ENCODE measurements around the gene IFT88. TPM values are rescaled to one million over a fixed set of nuclear protein-coding genes. Genes with fewer than 3 reads are reported as not detected.

IFT88 gene
- polyA plus RNA-seq, 1 of the 3 experiments (the other 2 are of a cell fraction): 6.2 TPM

DNA sequence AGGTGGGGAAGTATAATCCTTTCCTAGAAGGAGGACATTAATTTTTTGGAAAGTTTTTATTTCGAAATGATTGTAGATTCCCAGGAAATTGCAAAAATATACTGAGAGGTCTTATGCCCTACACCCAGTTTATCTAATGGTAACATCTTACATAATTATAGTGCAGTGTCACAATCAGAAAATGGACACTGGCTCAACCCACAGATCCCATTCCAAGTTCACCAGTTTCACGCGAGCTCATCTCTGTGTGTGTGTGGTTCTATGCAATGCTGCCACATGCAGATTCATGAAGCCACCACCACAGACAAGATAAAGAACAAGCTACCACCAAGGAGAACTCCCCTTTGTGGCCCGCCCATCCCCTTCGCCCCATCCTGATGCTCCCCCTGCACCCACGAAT is 160.9 kb downstream of the IFT88 start:
- Histone ChIP-seq H2AFZ (ENCODE audit: low read depth) (no peak overlapping the region), H3F3A (replicated peaks; ENCODE audit: insufficient read depth) (no peaks in the 10 kb centered on the region), H3K9ac (no peak overlapping the region), H3K9me3 (no peaks in the 10 kb centered on the region), H3K79me2 (ENCODE audit: insufficient read depth) (no peaks in the 10 kb centered on the region), H3K4me2 (no peak overlapping the region), H3K4me3 (ENCODE audit: low read depth in 2 of 2, low read length in 1 of 2) (no peak overlapping the region), H3K27ac (ENCODE audit: low read depth in 2 of 2, low read length in 1 of 2) (no peak overlapping the region), H3K9me2 (no peaks in the 10 kb centered on the region), H3K27me3 (ENCODE audit: insufficient read depth) (no peaks in the 10 kb centered on the region), H3K36me3 (replicated peaks in 1 of 2; ENCODE audit: control insufficient read depth in 1 of 2, insufficient read depth in 2 of 2, low read length in 1 of 2) (no peaks in the 10 kb centered on the region), H4K20me1 (ENCODE audit: insufficient read depth) (no peaks in the 10 kb centered on the region), H3K4me1 (ENCODE audit: control insufficient read depth in 1 of 2, insufficient read depth in 2 of 2, low read depth in 1 of 2, low read length in 1 of 2) (no peaks in the 10 kb centered on the region)
- TF ChIP-seq FOXJ3 (CRISPR knock-in tag; IDR thresholded peaks at IDR 0.05) (no peak), TAF1 (IDR thresholded peaks at IDR 0.05; ENCODE audit: borderline replicate concordance, low read depth, low read length) (no peak), TCF12 (IDR thresholded peaks at IDR 0.05) (no peak), MXI1 (IDR thresholded peaks at IDR 0.05; ENCODE audit: low read depth, low read length) (no peak)
- TF ChIP-seq, protein P1, sequence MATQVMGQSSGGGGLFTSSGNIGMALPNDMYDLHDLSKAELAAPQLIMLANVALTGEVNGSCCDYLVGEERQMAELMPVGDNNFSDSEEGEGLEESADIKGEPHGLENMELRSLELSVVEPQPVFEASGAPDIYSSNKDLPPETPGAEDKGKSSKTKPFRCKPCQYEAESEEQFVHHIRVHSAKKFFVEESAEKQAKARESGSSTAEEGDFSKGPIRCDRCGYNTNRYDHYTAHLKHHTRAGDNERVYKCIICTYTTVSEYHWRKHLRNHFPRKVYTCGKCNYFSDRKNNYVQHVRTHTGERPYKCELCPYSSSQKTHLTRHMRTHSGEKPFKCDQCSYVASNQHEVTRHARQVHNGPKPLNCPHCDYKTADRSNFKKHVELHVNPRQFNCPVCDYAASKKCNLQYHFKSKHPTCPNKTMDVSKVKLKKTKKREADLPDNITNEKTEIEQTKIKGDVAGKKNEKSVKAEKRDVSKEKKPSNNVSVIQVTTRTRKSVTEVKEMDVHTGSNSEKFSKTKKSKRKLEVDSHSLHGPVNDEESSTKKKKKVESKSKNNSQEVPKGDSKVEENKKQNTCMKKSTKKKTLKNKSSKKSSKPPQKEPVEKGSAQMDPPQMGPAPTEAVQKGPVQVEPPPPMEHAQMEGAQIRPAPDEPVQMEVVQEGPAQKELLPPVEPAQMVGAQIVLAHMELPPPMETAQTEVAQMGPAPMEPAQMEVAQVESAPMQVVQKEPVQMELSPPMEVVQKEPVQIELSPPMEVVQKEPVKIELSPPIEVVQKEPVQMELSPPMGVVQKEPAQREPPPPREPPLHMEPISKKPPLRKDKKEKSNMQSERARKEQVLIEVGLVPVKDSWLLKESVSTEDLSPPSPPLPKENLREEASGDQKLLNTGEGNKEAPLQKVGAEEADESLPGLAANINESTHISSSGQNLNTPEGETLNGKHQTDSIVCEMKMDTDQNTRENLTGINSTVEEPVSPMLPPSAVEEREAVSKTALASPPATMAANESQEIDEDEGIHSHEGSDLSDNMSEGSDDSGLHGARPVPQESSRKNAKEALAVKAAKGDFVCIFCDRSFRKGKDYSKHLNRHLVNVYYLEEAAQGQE (IDR thresholded peaks at IDR 0.05; ENCODE audit: low read depth, low read length): no peak
- WGBS (ENCODE audit: low lambda C conversion rate): 73% methylated on average over 6 of the region's 6 CpGs
- ChIA-PET CTCF (interaction anchor here (1.9 kb wide), 1 partner anchor 16 kb away, joined by 5 read pairs; no protein-coding TSS in a partner anchor), POLR2A (no interaction called here)
- DNase-seq: no peak

DNA sequence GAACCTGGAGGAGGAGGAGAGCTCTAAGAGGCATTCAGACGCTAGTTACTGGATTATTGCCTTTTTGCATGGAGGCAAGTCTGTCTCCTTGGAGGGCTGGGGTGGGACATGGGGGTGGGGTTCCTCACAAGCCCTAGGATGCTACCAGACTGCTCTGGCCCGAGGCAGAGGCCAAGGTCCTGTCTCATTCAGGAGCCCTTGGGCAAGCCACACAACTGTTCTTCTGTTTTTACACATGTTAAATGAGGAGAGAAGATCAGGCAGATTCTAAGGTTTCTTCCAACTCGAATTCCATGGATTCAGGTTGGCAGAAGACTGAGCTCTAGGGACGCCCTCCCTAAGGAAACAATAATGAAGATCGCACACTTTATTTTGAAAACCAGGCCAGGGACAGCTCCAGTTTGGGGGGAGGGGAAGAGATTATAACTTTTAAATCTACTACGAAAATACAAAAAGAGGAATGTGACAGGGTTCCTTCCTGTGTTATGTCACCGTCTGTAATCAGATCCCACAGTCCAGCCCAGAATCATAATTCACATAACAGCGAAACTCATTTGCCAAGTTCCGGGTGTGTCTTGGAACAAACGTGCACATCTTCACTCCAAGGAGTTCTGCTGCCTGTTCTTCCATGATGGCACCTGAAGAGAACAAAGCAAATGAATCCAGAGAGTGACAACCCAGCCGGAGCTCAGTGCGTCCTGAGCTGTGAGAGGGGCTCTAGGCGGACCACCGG is 161.8 kb downstream of the IFT88 start:
- H3K9me2 ChIP-seq: no peaks in the 10 kb centered on the region
- ChIA-PET CTCF (interaction anchor here (1.9 to 2.4 kb wide), 2 partner anchors 17 to 100 kb away, joined by 5 to 10 read pairs; no protein-coding TSS in a partner anchor), POLR2A (no interaction called here)
- WGBS (ENCODE audit: low lambda C conversion rate): 83% methylated on average over 14 of the region's 14 CpGs
- H3K79me2 ChIP-seq (ENCODE audit: insufficient read depth): no peaks in the 10 kb centered on the region
- H3K4me1 ChIP-seq (ENCODE audit: control insufficient read depth in 1 of 2, insufficient read depth in 2 of 2, low read depth in 1 of 2, low read length in 1 of 2): no peaks in the 10 kb centered on the region
- H3K36me3 ChIP-seq (replicated peaks in 1 of 2; ENCODE audit: control insufficient read depth in 1 of 2, insufficient read depth in 2 of 2, low read length in 1 of 2): no peaks in the 10 kb centered on the region
- no peak overlapping the region for H3K9ac ChIP-seq
- no peak for TF ChIP-seq FOXJ3 (CRISPR knock-in tag; IDR thresholded peaks at IDR 0.05)
- no peak for TF ChIP-seq POLR2AphosphoS5 (IDR thresholded peaks at IDR 0.05; ENCODE audit: low read depth, low read length)
- TF ChIP-seq NFIC (IDR thresholded peaks at IDR 0.05; ENCODE audit: borderline replicate concordance): no peak
- no peak for TF ChIP-seq CHD2 (IDR thresholded peaks at IDR 0.05; ENCODE audit: low read length, partially characterized antibody)
- TF ChIP-seq SMC3 (IDR thresholded peaks at IDR 0.05; ENCODE audit: low read depth, low read length): no peak
- no peak for TF ChIP-seq FOSL2 (IDR thresholded peaks at IDR 0.05; ENCODE audit: borderline replicate concordance, low read depth)
- TF ChIP-seq MXI1 (IDR thresholded peaks at IDR 0.05; ENCODE audit: low read depth, low read length): no peak
- no peak for TF ChIP-seq EZH2phosphoT487 (IDR thresholded peaks at IDR 0.05; ENCODE audit: borderline replicate concordance, low read depth)
- H2AFZ ChIP-seq (ENCODE audit: low read depth): no peak overlapping the region
- no peaks in the 10 kb centered on the region for H3K9me3 ChIP-seq
- H3K4me2 ChIP-seq: no peak overlapping the region
- H3K27ac ChIP-seq (ENCODE audit: low read depth in 2 of 2, low read length in 1 of 2): no peak overlapping the region
- H3K4me3 ChIP-seq (ENCODE audit: low read depth in 2 of 2, low read length in 1 of 2): no peak overlapping the region
- DNase-seq: no peak
- H3K27me3 ChIP-seq (ENCODE audit: insufficient read depth): no peaks in the 10 kb centered on the region
- no peaks in the 10 kb centered on the region for H4K20me1 ChIP-seq (ENCODE audit: insufficient read depth)
- H3F3A ChIP-seq (replicated peaks; ENCODE audit: insufficient read depth): no peaks in the 10 kb centered on the region
